ENCODE results near the gene NLGN4X.
"Not testable (repeated sequence)": the region's sequence is repeated elsewhere in the genome, so short reads cannot be mapped to it uniquely, and the experiment has no call there.

NLGN4X gene

DNA sequence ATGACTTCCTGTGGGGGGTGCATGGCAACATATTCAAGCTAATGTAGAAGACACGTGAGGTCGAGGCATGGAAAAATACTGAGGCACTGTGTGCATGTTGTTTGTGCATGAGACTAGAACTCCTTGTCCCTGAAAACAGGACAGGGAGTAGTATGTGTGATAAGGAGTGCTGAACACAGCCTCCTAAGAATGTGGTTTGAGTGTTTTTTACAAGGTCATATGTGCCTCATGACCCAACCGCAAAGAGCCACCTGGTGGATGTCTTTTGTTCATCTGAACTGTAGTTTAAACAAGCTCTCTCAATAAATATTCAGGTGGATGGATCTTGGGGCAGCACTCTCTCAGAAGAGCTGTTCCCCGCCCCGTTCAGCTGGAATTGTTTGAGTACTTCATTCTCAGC, 226.6 kb downstream of the NLGN4X start:
- no peak for DNase-seq

DNA sequence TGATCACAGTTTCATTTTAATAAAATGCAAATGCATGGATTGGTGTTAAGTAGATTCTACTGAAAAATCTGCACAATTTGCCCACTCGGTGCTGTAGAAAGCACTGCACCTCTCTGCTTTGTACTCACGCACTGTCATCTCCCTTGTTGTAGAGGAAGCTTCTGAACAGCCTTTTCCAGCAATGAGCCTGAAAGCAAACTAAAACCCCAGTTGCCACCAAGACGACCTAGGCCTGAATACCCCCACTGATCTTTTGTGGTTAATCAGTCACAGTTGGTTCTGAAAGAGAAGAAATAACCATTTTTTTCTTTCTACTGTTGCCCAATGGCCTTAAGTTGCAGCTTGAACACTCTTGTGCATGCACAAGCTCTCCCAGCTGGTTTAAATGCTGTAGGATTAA, 229.8 kb downstream of the NLGN4X start:
- DNase-seq = no peak

DNA sequence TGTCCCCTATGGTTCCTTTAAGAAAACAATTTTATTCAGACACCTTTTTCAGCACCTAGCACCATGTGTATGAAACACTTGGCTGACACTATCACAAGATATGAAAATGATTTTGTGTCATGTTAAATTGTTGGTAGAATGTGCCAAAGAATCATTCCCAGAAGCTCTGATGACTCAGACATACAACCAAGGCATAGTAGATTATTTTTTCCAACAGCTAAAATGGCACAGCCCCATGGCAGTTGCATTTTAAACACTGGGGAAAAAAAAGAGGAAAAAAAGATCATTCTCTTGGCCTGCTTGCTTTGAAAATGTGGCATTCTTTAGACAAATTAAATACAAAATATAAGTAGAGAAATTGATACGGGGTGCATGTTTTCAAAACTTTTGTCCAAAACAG, 230.2 kb downstream of the NLGN4X start:
- DNase-seq = no peak

DNA sequence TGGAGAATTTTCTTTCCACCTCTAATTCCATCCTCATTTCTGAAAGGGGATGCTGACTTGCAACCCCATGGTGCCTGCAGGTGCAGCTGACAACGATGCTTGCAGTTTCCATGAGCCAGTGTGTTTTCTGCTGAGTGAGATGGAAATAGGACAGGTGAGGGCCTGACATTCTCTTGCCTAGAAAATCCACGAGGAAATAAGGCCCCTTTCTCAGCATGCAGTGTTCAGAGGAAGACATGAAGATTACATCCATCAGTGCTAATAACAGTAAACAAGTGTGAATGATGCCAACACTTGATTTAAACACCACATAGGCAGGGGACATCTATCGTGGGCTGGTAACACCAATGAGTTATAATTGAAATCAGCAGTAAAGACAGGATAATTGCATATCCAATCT, 237.3 kb downstream of the NLGN4X start:
- DNase-seq = no peak

DNA sequence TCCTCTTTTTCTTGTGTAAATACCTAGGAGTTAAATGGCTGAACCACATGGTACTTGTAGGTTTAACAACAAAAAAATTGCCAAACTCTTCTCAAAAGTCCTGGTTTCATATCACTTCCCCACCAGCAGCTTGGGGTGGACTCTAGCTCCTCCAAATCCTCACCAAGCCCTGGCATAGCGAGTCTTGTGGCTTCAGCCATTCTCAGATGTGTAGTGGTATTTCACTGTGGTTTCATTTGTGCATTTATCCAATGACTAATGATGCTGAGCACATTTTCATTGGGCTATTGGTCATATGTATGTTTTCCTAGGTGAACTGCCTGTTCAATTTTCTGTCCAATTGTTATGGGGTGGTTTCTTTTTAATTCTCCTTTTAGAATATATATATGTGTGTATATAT, 249.3 kb downstream of the NLGN4X start:
- no peak for DNase-seq

DNA sequence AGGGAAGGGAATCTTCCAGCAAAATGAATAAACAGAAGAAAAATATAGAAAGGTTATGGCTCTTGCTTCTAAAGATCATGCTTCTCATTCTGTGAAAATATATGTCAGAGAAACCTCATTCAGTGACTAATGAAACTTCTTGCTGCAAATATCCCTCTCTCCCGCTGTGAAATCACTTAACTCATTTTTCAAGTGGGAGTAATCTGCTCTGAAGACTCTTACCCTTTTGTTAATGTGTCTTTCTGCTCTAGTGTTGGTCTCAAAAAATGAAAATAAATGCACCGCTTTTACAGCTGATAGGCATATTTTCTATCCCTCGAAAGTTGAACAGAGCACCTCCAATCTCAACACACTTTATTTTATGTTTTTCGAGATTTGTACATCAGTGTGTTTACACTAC, 252.3 kb downstream of the NLGN4X start:
- DNase-seq = no peak

DNA sequence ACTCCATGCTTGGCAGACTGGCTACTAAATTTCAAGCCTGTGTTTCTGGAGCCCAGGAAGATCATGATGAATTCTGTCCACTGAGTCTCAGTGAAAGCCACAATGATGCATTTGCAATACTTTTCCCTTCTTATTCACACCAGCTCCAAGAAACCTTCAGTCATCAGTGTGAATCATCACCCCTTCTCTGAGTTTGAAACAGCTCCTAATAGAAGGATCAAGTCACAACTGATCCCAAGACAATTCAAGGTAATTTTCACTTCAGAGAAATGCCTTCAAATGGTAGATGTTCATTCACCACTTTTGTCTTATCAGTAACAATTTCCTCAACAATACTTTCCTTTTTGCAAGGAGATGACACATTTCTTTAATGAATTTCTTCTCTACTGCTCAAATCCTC, 257.4 kb downstream of the NLGN4X start:
- no peak for DNase-seq

DNA sequence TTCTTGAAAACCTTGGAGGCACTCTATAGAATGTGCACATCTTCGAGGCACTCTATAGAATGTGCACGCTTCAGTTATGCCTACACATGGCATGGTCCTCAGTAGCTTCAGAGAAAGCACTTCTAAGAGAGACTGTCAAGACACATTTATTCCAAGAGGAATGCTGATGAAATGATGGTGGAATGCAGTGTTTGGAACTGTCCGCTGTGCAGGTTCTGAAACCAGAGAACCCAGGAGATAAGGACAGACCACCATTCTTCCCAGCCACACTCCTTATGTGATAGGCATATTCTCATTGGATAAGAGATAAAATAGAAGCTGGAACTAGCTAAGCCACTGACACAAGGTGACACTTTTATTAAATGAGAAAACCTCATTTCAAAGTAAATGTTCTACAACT, 263.3 kb downstream of the NLGN4X start:
- DNase-seq = no peak

DNA sequence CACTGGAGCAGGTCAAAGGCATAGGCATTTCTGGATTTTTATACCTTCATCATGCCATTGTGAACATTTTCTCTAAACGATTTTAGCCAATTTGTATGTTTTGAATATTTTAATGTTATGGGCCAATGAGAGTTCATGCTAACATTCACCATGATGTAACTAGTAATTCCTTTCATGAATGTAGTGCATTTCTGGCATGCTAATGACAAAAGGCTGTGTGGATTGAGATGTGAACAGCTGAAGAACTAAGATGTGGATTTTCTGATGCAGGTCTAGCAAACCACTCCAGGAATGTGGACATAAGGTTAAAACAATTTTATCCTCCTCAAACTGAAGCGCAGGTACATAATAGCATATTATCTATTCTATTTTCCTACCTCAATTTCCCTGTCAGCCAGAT, 269.4 kb downstream of the NLGN4X start:
- no peak for DNase-seq

DNA sequence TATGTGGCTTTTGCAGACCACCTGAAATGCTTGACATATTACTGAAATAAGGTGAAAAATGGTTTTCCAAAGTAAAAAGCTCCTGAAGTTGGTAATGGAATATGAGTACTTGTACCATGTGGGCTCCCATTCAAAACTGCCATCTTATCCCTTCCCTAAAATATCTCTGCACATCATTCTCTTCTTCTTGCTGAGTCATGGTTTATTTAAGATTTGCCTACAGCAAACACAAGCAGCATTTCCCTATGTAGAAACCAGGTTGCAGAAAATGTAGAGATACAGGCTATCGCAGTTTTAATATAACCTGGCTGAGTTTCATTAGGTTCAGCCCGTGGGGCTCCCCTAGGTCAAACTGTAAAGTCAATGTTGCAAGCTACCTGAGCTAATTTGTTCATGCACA, 270.1 kb downstream of the NLGN4X start:
- DNase-seq = no peak

DNA sequence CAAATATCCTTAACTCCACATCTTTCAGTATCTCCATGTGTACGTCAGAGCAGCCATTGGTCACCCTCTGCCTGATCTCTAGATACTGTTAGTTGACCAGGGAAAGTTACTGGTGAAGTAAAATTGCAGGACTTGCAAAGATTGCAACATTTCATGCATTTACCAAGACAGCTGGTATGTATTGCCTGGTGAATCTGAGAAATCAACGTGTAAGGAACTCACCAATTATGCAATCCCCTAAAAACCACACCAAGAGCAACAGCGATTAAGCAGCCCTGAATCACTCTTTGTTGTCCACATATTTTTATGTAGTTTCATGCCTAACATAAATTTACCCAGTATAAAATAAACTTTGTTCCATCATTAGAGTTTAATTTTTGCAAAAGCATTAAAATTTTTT, 271.2 kb downstream of the NLGN4X start:
- no peak for DNase-seq

DNA sequence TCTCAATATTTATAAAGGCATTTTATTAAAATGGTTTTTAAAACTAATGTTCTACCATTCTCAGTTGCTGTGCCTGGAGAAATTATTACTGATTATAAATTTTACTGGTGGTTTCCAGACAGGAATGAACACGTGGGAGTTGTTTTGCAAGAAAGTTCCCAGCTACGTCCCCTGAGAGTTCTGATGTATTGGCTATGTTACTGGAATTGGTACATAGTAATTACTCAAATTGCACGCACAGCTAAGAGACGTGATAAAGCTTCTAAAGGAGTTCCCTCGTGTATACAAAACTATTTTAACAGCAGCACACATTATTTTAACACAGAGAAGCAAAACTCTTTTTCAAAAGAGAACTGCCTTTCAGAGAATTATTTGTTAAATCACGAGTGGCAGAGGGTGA, 292.2 kb downstream of the NLGN4X start:
- no peak for DNase-seq

DNA sequence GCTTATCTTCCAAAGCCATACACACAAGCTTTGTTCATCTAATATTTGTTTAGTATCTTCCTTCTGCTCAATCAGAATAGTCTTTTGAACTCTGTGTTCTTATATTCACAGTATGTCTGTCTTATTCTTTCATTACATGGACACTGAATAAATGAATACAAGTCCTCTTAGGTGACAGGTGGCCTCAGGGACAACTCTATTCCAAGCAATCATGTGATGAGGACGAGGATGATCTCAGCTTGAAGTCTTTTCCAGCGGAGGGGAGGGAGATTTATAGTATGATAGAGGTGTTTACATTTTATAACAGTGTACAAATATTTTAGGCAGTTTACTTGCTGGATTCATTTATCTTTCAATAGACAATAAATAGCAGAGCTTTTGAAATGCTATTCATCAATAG, 300.4 kb downstream of the NLGN4X start:
- no peak for DNase-seq

DNA sequence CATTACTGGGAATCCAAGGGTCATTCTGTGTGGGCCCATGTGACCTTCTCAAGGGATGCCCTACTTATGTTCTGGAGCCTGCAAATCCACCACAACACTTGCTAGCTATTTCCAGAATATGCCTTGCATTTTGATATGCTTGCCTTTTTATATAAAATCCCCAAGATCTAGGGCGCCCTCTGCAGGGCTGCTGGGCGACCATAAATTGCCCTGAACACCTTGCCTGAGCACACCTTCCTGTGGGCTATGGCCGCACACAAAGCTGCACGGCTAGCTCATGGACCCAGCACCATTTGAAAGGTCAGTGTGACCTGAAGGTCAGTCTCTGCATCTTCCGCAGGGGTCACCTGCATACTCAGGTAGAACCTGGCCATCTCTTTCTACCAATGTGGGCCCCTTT, 311.7 kb downstream of the NLGN4X start:
- DNase-seq = no peak

DNA sequence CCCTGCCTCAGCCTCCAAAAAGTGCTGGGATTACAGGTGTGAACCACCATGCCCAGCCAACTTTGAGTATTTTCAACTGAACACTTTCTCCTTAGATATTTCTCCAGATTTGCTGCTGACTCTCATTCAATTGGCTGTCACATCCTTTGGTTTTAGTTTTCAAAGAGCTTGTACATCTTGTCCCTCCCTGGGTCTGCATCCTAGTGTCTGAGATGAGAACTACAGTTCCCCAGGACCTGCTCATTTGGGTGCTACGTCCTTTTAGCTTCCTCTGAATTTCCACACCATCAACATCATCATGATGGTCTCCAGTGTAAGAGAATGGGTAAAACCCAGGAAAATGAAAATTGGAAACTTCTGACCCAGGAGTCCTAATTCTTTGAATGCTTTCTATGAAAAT, 312.9 kb downstream of the NLGN4X start:
- DNase-seq = no peak

DNA sequence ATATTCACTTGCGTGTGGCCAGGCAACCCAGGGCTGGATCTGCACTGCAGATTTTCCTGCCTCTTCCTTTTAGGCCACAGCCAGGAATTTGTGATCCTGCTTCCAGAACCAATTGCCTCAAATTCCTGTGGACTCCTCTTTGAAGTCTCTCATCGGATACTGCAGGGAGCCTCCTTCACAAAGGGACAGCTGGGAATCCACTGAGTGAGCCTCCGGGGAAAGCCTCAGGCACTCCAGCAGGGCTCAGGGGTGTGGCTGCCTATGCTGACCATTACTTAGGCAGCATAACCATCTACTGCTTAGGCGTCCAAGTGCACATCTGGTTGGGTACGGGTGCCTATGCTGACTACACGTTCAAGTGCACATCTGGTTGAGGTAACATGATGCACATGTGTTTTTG, 321.5 kb downstream of the NLGN4X start:
- peak; percentile 62 for DNase-seq

DNA sequence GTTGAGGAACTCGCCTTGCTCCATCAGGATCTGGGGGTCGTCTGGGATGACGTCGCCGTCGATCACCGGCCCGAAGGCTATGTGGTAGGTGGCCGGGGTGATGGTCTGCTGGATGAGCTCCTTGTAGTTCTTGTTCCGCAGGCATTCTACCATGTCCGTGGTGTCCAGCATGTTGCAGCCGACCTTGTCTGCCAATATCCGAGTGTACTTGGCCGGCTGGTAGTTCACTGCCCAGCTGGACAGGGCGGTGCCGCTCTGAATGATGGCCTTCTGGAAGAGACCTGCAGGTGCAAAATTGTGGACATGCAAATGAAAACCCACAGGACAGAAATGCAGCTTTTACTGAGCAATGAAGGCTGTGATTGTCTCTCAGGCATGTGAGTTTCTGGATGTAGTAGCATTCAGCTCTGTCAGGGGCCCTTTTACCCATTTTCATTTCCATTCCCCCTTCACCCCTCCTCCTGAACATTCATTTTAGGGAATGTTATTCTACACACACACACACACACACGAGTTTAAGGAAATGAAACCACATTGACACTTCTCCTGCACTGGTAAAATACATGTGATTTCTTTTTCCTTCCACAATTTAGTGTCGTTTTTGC, 325.0 kb downstream of the NLGN4X start:
- DNase-seq = not testable (repeated sequence)

DNA sequence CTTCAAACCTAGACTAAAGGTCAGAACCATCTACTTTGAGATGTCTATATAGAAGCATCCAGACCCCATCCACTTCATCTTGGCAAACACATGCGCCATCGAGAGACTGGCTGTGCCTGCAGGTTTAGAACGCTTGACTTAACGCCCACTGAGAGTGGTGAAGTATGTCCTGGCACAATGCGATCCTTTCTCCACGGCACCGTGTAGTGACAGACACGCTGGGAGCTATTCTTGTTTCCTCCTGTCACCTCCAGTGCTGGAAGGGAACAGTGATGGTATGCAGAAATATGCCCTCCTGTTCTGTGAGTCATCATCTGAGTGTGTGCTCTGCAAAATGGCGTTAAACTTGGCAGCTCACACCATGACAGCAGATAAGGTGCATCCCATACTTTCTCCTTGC, 330.2 kb downstream of the NLGN4X start:
- no peak for DNase-seq

DNA sequence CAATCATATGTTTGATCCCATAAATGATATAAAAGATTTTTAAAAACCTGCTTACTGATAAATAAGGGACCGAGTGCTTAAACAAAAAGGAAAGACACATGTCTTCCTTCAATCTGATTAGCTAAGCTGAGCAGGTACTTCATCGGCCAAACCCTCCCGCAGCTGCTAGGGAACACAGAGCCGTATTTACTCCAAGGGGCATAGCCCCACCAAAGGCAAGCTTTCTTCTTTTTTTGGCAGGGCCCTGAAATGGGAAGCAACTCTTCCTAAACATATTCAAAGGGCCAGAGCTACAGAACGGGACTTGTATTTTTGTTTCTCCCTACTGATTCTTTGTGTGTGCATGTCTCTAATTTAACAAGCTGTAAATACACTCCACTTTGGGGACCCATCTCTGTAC, 337.3 kb downstream of the NLGN4X start:
- no peak for DNase-seq

DNA sequence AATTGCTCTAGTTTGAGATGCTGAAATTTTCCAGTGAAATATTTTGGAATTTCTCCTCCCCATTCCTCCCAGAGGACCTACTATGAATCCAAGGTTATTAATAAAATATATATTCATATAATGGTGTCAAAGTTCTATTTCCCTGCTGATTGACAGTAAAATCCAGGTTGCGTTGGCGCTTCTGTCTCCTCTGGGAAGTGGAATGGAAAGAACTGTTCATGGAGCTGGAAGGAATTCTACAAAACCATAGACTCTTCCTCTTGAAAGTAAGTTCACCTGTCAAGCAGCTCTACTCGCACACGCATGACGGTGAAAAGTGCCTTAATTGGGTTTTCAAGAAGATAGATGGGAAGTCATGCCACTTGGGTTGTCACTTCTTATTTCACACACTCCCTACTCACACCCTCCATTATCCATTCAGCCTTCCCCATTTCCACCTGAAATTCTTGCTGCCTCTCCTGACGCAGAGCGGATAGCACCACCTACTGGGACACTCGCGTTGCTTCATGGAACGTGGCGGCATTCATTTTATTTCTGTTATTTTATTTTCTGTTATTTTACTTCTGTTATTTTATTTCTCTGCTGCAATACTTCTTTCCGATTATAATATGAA, 351.6 kb downstream of the NLGN4X start:
- DNase-seq = peak; percentile 54

DNA sequence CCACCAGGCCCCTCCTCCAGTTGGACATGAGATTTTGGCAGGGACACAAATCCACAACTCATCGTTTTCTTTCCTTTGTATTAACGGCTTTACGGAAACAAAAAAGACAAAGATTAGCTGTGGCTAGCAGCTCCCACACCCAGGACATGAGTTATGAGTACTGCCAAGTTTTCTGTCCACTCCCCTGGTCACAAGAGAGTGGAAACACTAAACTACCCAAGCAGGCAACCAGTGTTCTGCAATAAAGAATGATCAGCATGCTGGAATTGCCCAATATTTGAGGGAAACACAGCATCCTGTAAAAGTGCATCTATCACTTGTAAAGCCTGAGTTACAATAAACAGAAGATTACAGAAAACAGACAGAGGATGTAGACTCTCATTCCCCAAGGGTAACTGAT, 358.4 kb downstream of the NLGN4X start:
- no peak for DNase-seq

DNA sequence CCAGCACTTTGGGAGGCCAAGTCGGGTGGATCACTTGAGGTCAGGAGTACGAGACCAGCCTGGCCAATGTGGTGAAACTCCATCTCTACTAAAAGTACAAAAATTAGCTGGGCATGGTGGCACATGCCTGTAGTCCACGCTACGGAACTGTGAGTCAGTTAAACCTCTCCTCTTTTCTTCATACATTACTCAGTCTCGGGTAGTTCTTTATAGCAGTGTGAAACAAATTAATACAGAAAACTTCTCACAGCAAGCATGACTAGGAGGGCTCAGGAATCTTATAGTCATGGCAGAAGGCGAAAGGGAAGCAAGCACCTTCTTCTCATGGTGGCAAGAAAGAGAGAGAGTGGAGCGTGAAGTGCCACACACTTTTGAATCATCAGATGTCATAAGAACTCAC, 358.9 kb downstream of the NLGN4X start:
- no peak for DNase-seq

DNA sequence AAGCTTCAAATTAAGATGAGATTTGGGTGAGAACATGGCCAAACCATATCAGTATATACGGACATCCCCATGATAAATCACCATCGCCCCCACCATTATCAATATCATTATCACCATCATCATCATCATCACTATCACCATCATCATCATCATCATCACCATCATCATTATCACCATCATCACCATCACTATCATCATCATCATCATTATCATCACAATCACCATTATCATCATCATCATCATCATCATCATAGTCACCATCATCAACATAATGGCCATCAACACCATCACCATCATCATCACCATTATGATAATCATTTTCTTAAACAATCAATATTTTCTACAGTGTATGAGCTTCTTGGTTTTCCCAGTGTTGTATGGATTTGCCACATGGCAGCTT, 360.9 kb downstream of the NLGN4X start:
- DNase-seq = no peak

DNA sequence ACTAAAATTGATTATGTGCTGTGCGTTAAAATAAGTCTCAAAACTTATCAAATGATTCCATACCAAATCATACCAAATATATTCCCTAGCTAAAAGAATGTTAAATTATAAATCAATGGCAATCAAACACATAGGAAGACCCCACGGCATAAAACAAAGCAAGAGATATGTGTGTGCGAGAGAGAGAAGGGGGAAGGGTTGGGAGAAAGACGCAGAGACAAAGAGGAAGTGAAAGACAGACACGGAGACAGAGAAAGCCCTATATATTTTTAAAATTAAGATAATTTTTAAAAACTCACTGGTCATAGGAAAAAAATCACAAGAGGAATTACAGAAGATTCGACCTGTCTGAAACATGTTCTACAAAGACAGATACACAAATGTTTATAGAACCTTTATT, 371.4 kb downstream of the NLGN4X start:
- no peak for DNase-seq

DNA sequence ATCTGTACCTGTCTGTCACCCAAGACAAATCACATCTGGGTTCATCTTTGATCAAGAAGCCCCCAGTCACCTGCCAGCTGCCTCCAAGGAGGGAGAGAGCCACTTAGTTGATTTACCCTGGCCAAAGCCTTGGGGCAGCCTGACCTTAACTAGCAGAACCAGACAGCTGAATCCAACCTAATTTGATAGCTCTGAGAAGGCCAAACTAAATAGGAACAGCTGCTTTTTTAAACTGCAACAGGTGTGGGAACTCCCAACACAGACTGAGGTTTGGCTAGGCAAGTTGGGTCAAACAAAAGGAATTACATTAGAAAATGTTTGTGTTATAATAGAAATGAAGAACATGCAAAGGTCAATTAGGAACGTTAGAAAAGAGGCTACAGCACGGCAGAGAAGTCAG, 375.7 kb downstream of the NLGN4X start:
- DNase-seq = no peak

DNA sequence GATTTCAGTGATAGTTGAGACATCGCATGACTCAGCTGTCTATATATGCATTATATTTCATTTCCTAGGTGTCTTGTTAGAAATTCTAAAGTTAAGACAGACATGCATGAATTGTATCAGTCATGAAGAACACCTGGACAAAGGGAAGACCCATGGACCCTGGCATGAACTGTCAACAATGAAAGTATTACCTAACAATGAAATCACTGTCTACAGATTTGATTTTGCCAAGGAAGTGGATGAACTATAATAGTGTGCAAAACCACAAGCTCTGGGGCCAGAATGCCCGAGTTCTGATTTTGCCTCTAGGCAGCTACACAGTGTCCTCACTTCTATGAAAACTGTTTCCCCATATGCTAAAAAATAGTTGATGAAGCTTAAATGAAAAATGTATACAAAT, 386.1 kb downstream of the NLGN4X start:
- DNase-seq = no peak

Measured in islet precursor cell (in vitro differentiated cells).